Germinal center (tissue), 1 donor: ENCODE measurements around the gene ZNF354C.

Experiments used
- DNase-seq: peaks from one replicate; pipeline ENCODE4 v3.0.0; 2012; ENCODE audit warnings: mixed read lengths, low spot score

Gene ZNF354C

DNA sequence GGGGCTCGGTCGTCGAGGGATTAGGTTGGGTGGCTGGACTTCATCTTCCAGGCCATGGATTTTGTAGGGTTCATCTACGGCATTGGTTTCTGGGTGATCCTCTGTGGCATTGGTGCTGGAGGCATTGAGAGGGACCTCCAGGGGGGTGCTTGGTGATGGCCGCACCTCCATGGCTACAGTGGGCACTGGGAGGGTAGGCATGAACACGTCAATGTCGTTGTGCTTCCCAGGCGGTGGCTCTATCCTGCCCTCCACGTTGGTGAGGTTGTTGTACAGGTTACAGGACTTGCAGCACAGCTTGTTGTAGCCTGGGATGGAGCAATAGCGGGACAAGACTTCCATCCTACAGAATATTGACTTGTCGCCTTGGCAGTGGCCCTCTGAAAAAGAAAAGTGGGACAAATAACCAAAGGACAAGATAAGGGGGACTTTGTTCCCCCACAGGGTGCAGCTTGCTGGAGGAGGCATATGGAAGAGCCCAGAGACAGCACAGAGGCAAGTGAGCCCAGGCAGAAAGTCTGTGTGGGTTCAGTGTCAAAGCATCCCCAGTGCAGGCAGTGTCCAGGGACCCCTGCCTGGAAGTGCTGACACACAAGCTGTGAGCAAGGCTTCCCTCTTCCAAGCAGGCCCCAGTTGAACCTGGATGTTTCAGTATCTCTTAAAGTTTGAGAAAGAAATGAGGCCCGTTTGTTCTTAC, 53.9 kb downstream of the ZNF354C start:
- no peak for DNase-seq

DNA sequence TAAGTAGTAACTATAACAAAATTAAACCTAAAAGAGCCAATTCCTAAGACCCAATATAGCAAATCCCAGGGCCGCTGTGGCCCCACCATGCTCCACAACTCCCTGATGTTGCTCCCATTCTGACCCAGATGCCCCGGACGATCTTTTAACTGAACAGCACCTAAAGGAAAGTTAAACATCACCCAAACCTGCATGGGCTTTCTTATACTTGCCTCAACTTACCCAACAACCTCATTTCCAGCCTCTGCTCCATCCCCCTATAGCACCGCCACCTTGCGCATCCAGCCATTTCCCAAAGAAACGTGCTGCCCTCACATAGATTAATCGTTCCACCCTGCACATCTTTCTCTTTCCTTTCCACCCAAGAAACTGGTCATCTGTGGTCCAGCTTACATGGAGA, 54.6 kb downstream of the ZNF354C start:
- DNase-seq = no peak

GRCh38 chr5:179115307-179115706, 55.1 kb downstream of the ZNF354C start:
- no peak for DNase-seq

DNA sequence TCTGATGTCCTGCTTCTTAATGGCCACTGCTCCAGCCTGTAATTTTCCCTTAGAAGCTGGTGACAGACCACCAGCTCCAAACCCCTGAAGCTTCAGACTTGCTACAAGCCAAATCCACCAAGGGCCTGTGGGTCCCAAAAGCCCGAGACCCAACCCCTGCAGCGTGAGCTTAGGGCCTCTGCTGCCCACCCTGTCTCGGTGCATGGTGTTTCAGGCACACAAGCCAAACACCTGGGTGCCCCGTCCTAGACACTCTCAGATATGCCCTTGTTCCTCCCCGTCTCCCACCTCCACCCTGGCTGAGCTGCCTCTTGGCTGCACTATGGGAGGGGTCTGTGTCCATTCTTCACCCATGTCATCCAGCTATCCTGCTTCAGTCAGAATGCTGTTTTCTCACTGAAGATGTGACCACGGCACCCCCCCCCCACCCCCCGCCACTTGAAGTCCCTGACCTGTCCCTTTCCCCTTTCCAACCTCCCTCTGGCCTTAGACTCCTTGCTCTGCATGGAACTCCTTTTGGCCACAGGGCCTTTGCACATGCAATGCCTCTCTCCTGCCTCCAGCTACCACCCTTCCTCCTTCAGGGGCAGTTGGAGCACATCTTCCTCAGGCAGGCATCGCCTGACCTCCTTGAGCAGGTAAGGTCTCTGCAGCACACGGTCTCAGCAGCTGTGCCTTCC, 55.8 kb downstream of the ZNF354C start:
- no peak for DNase-seq

- DNase-seq = no peak
Observed at GRCh38 chr5:179118338-179118737, 58.2 kb downstream of the ZNF354C start.

- DNase-seq = no peak
Observed at GRCh38 chr5:179118756-179119414, 58.7 kb downstream of the ZNF354C start.

DNA sequence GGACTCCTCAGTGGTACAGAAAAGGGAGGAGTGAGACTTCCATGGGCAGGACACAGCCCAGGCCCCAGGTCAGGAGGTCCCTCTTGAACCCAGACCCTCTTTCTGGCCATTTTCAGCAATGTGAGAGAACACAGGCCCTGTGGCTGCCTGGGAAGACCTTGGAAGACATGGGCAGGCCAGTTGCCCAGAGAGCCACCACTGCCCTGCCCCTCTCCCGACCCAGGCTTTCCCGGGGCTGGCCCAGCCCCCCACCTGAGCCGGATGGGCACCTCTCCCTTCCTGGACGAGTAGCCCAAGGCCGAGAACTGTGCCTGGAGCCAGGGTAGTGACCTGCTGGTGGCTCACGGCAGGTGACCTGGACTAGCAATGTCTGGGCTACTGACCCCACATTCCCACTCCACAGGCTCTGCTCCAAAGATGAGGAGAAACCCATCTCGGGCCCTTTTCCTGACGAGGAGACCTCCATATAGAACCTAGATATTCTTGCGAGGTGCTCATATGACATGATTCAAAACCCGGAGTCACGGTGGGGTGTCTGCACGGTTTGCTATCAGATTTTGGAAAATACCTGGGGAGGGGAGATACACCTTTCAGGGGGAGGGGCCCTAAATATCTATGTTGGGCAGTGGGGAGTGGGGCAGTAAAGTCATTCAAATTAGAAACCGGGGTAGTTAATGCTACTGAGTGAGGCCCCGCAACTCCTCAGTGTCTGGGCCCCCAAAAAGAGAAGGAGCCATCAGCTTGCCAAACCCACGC, 59.4 kb downstream of the ZNF354C start:
- no peak for DNase-seq

DNA sequence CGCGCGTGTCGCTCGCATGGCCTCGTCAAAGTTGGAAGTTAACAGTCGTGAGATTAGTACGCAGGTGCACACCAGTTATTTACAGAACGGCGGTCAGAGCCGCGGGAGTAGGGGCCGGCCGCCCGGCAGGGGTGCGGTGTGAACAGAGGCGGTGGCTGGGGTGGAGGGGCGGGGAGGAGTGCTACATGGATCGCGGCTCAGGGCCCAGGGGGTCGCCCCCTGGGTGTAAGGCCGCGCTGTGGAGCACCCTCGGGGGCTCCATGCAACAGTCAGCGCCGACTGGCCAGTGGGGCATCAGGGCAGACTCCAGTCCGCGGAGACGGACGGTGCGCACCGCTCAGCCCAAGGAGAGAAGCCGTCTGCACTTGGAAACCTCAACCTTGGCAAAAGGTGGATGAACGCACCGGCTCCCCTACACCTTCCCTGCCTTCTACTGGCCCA, 60.3 kb downstream of the ZNF354C start:
- DNase-seq = no peak

- no peak for DNase-seq
Observed at GRCh38 chr5:179120951-179121666, 60.9 kb downstream of the ZNF354C start.

DNA sequence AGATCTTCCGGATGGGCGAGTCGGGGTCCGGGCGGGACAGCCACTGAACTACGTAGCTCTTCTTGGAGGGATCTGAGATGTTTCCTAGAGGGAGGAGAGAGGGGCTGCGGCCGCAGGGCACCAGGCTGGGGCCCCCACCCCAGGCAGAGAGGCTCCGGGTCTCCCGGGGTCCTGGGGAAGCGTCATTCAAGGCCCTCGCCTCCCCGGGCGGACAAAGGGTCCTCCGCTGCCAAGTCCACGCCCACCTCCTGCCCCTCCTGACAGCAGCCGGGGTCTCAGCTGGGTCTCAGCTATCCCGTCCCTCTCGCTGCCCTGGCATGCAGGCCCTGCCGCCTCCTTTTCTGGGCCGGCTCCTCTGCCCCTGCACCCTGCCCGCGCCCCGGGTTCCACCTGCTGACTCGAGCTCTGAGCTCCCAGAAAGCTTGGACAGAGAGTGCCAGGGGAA, 61.5 kb downstream of the ZNF354C start:
- DNase-seq = no peak

- DNase-seq = no peak
Observed at GRCh38 chr5:179122411-179123108, 62.4 kb downstream of the ZNF354C start.

- no peak for DNase-seq
Observed at GRCh38 chr5:179123109-179123426, 62.9 kb downstream of the ZNF354C start.

GRCh38 chr5:179123491-179124272, 63.5 kb downstream of the ZNF354C start:
- no peak for DNase-seq

- no peak for DNase-seq
Observed at GRCh38 chr5:179124273-179124852, 64.2 kb downstream of the ZNF354C start.

DNA sequence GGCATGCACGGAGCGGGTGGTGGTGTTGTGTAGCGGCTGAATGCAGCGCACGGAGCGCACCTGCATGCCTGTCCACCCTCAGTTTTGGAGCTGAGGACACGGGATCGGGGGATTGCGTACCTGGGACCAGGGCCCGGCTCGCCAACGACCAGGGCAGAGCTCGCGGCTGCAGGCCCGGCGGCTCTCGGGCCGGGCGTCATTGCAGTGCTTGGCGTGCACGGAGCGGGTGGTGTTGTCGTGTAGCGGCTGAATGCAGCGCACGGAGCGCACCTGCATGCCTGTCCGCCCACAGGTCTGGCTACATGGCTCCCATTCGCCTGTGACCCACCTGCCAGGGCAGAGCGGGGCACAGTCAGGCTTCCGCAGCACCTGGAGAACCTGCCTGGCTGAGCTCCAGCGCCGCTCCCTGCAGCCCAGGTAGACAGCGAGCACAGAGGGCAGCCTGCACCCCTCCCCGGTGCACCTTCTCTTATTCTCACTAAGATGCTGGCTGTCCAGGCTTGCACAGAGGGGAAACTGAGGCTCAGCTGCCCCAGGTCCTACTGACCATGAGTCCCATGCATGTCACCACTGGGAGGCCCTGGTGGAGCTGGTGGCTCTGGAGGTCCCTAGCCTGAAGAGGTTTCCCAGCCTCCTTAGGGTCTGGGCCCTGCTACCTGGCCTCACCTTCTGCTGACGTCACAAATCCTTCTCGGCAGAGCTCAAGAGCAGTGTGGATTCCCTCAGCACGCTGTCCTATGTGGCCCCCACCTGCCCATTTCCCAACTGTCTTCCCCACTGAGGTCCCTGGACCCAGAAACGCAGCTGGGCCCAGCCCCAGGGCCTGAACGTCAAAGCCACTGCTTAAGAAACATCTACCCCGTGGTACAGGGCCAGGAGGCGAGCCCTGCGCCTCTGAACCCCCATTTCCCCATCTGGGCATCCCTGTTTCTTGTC, 64.9 kb downstream of the ZNF354C start:
- DNase-seq = no peak

GRCh38 chr5:179125789-179126505, 65.8 kb downstream of the ZNF354C start:
- no peak for DNase-seq

DNA sequence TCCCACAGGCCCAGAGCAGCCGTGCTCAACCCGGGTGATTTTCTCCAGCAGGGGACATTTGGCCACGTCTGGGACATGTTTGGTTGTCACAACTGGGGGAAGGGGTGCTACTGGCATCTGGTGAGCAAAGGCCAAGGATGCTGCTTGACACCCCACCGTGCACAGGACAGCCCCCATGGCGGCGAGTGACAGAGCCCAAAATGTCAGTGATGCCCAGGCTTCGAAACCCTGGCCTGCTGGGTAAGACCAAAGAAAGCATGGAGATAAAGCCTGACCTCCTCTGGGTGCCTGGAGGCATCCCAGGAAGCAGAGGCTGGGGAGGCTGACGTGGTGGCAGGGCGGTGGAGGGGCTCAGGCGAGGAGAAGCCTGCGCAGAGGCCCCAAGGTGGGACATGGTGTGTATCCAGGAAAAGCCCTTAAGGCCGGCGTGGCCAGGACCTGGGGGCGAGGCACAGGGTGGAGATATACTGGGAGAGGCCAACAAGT, 66.4 kb downstream of the ZNF354C start:
- no peak for DNase-seq
